ENCODE measurements around the gene PRKG1.

GRCh38 chr10:52032681-52033629 is 958.7 kb downstream of the PRKG1 start:
- no peak for TF ChIP-seq CTCF (IDR thresholded peaks at IDR 0.05; ENCODE audit: low read depth, low read length)
- no peak for TF ChIP-seq EZH2phosphoT487 (IDR thresholded peaks at IDR 0.05; ENCODE audit: low read depth)

Data from OCI-LY3 (cell line).